Ishikawa (cell line): ENCODE results near the gene KIF13A.

Experiments used
- CEBPB ChIP-seq: IDR thresholded peaks from 2 replicates; pipeline ENCODE4 v1.6.1; 2012
- CREB1 ChIP-seq: IDR thresholded peaks from 2 replicates; pipeline ENCODE4 v1.6.1; 2012; ENCODE audit warnings: low read depth
- EGR1 ChIP-seq: IDR thresholded peaks from 2 replicates; pipeline ENCODE4 v1.6.1; 2012
- EP300 ChIP-seq: IDR thresholded peaks from 2 replicates; pipeline ENCODE4 v1.6.1; 2012; ENCODE audit warnings: borderline replicate concordance
- FOXM1 ChIP-seq: IDR thresholded peaks from 2 replicates; pipeline ENCODE4 v1.6.1; 2012; ENCODE audit warnings: low read depth, borderline replicate concordance
- RAD21 ChIP-seq: IDR thresholded peaks from 2 replicates; pipeline ENCODE4 v1.6.1; 2012; ENCODE audit warnings: low read depth
- TCF12 ChIP-seq: IDR thresholded peaks from 2 replicates; pipeline ENCODE4 v1.6.1; 2012; ENCODE audit warnings: low read depth
- TEAD4 ChIP-seq: IDR thresholded peaks from 2 replicates; pipeline ENCODE4 v1.6.1; 2012
- YY1 ChIP-seq: IDR thresholded peaks from 2 replicates; pipeline ENCODE4 v1.6.1; 2012; ENCODE audit warnings: low read depth
- ZBTB7A ChIP-seq: IDR thresholded peaks from 2 replicates; pipeline ENCODE4 v1.6.1; 2012; ENCODE audit warnings: low read depth
- TF ChIP-seq, protein P1 (sequence below): IDR thresholded peaks from 2 replicates; pipeline ENCODE4 v1.6.1; 2012; ENCODE audit warnings: low read depth, mild to moderate bottlenecking
- TF ChIP-seq, protein P2 (sequence below): IDR thresholded peaks from 2 replicates; pipeline ENCODE4 v1.6.1; 2012

DNA sequence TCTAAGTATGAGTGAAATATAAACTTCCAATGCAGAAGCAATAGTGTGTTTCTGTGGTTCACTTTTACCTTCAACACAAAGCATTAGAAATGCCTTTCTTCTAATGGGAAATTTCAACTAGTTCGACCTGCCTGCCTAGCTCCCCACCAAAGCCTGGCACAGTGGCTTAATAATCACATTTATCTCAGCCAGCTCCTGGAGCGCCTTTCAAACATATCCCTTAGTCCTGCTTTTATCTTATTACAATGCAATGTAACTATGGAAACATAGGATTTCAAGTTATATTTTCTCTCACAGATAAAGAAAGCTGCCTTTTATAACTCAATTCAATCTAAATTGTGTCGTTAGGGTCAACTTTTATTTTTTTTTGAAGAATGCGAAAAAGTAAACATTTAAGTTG, 53.7 kb downstream of the KIF13A start:
- TF ChIP-seq TEAD4 (no peak), EP300 (no peak), FOXM1 (no peak), ZBTB7A (no peak), RAD21 (no peak), EGR1 (no peak), YY1 (no peak), CREB1 (no peak), CEBPB (no peak), TCF12 (no peak)
- TF ChIP-seq, protein P1, sequence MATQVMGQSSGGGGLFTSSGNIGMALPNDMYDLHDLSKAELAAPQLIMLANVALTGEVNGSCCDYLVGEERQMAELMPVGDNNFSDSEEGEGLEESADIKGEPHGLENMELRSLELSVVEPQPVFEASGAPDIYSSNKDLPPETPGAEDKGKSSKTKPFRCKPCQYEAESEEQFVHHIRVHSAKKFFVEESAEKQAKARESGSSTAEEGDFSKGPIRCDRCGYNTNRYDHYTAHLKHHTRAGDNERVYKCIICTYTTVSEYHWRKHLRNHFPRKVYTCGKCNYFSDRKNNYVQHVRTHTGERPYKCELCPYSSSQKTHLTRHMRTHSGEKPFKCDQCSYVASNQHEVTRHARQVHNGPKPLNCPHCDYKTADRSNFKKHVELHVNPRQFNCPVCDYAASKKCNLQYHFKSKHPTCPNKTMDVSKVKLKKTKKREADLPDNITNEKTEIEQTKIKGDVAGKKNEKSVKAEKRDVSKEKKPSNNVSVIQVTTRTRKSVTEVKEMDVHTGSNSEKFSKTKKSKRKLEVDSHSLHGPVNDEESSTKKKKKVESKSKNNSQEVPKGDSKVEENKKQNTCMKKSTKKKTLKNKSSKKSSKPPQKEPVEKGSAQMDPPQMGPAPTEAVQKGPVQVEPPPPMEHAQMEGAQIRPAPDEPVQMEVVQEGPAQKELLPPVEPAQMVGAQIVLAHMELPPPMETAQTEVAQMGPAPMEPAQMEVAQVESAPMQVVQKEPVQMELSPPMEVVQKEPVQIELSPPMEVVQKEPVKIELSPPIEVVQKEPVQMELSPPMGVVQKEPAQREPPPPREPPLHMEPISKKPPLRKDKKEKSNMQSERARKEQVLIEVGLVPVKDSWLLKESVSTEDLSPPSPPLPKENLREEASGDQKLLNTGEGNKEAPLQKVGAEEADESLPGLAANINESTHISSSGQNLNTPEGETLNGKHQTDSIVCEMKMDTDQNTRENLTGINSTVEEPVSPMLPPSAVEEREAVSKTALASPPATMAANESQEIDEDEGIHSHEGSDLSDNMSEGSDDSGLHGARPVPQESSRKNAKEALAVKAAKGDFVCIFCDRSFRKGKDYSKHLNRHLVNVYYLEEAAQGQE: no peak
- TF ChIP-seq, protein P2, sequence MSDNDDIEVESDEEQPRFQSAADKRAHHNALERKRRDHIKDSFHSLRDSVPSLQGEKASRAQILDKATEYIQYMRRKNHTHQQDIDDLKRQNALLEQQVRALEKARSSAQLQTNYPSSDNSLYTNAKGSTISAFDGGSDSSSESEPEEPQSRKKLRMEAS: no peak
